Fibroblast of skin of right quadriceps (primary cell): ENCODE results near the gene DRAM2.
"Not testable (repeated sequence)": the region's sequence is repeated elsewhere in the genome, so short reads cannot be mapped to it uniquely, and the experiment has no call there.

Source experiments
- DNase-seq: peaks from one replicate; pipeline ENCODE4 v3.0.0-alpha.2; 2013

DRAM2 gene

DNA sequence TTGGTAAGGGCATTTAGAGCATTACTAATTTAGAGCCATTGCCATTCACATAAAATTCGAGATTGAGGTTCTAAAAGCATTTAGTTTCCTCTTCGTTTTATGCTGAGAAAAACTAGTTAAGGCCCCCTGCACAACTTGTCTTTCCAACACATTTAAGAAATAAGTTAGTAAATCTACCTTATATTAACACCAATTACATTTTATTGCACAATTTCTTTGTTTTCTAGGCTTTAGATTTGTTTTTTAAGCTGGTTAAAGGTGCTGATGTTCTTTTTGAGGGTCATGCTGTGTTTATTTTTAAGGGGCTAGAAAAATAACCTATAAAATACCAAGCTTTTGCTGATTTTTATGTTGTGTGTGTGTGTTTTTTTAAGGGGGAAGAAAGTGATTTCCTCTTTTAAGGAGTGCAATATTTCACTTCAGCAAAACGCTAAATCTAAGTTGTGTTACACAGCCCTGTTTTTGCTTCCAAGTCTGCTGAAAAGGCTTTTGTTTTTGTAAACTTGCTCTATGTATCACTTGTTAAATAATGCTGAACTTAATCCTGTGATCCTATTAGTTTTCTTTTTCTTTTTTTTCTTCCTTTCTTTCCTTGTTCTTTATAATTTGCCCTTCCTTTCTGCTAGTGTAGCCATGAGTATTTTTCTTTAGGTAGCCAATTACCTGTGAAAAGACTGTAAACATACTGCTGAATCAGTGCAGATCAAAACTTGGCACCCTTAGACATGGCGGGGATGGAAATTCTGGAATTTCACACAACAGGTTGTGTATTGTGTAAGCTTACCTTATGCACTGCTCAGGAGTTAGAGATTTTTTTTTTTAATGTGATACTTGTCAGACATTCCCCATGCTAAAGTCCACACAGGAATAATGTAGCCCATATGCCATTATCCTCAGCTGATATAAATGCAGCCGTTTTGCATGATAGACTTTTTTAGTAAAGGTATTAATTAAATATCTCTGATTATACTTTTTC lies 1.6 kb upstream of the DRAM2 start:
- no peak for DNase-seq

DNA sequence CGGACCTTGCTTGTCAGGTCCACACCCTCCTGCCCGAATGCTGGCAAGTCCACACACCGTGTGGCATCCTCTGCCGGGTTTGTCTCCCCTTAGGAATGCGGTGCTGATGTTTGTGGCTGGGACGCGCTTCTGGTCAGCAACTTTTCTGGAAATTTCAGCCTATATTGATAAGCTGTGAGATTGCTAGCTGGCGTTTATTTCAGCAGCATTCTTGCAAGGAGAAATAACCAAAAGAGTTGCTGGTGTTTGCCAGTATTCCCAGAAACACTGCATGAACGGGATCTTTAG lies 731 bp upstream of the DRAM2 start:
- DNase-seq, result peak; percentile 37

- DNase-seq, result peak; percentile 60
Measured at GRCh38 chr1:111139324-111139955, 453 bp downstream of the DRAM2 start.

DNA sequence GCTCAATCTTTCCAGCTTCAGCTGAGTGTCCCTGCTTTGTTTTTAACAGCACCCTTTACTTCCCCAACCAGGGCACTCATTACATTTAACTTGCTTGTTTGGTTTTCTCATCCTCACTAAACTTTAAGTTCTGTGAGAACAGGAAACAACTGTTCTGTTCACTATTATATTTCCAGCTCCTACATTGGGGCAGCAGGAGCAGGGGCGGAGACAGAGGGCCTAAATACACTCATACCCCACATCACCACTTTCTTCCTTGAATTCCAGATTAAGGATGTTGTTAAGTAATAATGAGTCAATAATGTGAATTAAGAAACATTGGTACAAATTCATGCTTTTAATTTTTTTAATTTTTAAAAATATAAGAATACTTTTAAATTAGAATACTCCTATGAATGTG lies 6.0 kb downstream of the DRAM2 start:
- no peak for DNase-seq

DNA sequence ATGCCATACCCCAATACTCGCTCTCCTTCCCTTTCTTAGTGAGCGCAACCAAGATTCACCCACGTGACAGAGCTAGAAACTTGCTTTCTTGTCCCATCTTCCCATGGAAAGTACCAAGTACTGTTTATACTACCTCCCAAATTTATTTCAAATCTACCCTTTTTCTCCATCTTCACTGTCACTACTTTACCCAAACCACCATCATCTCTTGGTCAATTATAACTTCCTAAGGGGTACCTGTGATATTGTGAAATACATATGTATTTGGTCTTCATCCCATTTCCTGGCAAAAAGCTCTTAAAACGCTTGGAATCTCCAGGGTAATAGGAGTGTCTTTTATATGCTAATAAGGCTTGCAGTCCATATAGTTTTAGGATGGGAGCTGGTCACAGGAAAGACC lies 8.2 kb downstream of the DRAM2 start:
- DNase-seq, result no peak

DNA sequence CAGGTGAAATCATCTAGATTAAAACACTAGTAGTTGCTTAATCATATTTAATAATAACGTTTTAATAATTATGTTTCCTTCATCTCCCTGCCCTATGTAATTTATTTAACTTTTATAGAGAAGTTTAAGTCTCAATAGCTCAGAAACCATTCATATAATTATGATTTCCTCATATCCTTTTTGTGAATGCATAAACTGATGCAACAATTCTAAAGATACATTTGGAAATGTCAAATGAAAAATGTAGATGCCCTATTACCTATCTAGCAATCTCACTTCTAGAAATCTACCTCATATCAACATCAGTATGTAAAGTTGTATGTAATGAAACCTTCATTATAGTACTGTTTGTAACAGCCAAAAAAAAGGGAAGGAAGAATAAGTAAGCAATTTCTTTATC lies 10.5 kb downstream of the DRAM2 start:
- DNase-seq, result no peak

DNA sequence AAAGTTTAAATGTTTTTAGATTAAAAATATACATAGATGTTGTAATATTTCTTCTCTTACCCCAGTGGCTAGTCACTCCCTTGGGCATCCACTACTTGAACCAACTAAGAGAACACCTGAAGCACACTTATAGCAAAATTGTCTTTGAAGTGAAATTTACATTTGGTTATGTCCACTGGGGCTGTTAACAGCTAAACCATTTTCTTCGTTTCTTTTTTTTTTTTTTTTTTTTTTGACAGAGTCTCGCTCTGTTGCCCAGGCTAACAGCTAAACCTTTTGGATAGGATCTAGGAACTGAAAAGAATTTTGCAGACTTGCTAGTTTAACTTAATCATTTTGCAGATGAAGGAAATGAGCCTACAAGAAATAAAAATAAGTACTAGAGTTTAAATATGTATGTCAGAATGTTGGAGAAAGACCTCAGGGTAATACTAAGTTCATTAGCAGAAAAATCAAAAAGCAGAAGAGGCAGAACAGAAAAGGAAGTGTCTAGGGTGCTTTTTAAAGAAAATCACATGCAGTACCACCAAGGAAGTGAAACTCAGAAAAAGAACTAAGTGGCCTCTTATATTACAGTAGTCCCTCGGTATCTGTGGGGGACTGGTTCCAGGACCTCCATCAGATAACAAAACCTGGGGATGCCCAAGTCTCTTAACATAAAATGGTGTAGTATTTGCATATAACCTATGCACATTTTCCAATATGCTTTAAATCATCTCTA lies 11.8 kb downstream of the DRAM2 start:
- DNase-seq, result no peak

DNA sequence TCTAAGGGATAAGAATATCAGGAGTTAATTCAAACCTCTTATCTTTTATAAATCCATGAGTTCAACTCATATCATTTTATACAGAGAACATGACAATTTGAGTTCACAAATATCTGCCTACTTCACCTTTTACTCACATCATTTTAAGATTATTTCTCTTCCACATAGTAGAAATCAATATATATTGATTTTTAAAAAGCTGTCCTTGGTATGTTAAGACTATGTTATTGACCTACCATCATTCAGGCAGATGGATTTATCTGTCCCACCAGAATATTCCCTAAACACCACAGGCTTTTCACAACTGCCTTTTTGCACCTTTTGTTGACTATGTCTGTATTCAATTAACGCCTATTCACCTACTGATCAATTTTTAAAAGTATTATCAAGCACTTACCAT lies 13.5 kb downstream of the DRAM2 start:
- no peak for DNase-seq

- DNase-seq, result no peak
Measured at GRCh38 chr1:111116496-111116895, 23.4 kb downstream of the DRAM2 start.

DNA sequence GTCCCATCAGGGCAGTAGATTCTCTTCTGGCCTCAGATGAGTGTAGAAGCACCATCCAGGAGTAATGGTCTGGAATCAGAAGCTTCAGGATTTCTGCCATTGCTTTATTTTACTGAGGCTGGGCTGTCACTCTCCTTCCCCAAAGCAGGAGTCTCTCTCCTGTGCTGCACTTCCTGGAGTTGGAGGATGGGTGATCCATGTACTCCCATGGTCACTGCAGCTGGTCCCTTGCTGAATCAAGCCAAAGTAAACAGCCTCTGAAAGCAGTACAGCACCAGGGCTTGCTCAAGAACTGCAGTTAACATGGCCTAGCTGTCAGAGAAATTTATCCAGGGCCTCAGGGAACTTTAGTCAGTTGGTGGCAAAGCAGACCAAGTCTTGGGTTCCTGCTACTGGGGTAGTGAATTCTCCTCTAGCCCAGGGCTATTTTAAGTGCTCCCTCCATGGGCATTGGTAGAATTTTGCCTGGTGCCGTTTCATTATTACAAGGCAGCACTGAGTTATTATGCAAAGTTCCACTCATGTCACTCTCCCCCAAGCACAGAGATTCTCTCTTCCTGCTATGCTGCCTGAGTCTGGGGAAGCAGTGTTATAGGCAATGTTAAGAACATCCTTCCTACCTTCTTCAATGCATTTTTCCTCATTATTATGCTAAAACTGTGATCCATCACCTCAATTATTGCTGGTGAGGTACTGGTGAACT lies 29.5 kb downstream of the DRAM2 start:
- DNase-seq, result no peak

- no peak for DNase-seq
Measured at GRCh38 chr1:111104981-111105380, 34.9 kb downstream of the DRAM2 start.

DNA sequence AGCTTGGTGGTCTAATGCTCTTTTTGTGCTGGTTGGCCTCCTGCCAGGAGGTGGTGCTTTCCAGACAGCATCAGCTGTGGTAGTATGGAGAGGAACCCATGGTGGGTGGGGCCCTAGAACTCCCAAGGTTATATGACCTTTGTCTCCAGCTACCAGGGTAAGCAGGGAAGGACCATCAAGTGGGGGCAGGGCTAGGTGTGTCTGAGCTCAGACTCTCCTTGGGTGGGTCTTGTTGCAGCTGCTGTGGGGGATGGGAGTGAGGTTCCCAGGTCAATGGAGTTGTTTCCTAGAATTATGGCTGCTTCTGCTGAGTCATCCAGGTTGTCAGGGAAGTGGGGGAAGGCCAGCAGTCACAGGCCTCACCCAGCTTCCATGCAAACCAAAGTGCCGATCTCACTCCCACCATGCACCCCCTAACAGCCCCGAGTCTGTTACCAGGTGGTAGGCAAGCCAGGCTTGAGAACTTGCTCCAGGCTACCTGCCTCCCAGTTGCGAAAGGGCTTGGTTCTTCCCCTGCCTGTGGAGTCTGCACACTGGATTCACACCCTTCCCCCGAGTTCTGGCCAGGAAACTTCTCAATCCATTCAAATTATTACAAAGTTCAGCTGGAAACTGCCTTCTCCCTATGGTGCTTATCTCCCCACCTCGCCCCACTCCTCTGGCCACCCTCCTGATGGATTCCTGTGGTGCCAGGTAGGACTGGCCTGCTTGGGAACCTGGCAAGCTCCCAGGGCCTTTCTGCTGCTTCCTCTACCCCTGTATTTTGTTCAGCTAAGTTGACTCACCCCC lies 37.8 kb downstream of the DRAM2 start:
- DNase-seq, result no peak

GRCh38 chr1:111099289-111099688 lies 40.6 kb downstream of the DRAM2 start:
- no peak for DNase-seq

GRCh38 chr1:111097356-111098099 lies 42.4 kb downstream of the DRAM2 start:
- no peak for DNase-seq

DNA sequence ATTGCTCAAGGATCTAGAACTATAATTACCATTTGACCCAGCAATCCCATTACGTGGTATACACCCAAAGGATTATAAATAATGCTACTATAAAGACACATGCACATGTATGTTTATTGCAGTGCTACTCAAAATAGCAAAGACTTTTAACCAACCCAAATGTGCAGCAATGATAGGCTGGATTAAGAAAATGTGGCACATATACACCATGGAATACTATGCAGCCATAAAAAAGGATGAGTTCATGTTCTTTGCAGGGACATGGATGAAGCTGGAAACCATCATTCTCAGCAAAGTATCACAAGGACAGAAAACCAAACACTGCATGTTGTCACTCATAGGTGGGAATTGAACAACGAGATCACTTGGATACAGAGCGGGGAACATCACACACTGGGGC lies 44.5 kb downstream of the DRAM2 start:
- DNase-seq, result not testable (repeated sequence)

DNA sequence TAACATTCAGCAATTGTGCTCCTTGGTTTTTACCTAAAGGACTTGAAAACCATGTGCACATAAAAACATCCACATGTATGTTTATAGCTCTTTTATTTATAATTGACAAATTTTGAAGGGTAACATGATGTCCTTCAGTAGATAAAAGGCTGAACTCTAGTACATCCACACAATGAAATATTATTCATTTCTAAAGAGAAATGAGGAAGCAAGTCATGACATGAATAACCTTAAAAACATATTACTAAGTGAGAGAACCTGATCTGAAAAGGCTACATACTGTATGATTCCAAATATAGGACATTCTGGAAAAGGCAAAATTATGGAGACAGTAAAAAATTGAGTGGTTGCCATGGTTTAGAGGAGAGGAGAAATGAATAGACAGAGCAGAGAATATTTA lies 50.3 kb downstream of the DRAM2 start:
- DNase-seq, result no peak

GRCh38 chr1:111085676-111086075 lies 54.2 kb downstream of the DRAM2 start:
- no peak for DNase-seq

DNA sequence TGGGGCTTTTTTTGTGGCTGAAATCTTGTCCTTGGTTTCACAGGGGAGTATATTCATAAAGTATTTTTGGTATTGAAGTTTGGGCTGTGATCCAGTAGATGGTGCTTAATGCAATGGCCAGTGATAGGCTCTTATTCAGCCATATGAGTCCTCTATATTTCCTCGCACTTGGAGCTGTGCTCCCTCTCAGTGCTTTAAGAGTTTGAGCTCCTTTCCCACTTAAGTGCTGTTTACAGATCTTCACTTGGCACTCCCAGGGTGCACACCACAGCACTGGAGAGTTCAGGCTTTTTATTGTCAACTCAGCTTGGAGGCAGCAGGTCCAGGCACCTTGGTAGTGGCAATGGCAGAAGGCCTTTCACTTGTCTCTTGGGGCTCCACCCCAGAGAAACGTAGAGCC lies 54.9 kb downstream of the DRAM2 start:
- no peak for DNase-seq

GRCh38 chr1:111082421-111083203 lies 57.3 kb downstream of the DRAM2 start:
- DNase-seq, result peak; percentile 6

DNA sequence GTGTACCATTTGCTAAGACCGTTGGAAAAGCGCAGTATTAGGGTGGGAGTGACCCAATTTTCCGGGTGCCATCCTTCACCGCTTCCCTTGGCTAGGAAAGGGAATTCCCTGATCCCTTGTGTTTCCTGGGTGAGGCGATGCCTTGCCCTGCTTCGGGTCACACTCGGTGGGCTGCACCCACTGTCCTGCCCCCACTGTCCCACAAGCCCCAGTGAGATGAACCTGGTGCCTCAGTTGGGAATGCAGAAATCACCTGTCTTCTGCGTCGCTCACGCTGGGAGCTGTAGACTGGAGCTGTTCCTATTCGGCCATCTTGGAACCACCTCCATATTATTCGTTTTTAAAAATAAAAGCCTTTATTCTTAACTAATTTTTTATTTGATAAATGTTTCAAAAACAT lies 60.6 kb downstream of the DRAM2 start:
- not testable (repeated sequence) for DNase-seq

GRCh38 chr1:111077312-111077711 lies 62.6 kb downstream of the DRAM2 start:
- DNase-seq, result not testable (repeated sequence)
